Stimulated activated naive CD8-positive, alpha-beta T cell treated with anti-CD3 and anti-CD28 coated beads, Interleukin-15, amount 100 ng/mL, for 72 hours (primary cell): Measurements from ENCODE around the gene CCDC74A.
"Not testable (repeated sequence)": the region's sequence is repeated elsewhere in the genome, so short reads cannot be mapped to it uniquely, and the experiment has no call there.

Experiments used
- ATAC-seq: fragments of 150-1000 bp; cut with Tn5 transposase; 2 replicates; pipeline ENCODE4 v1.10.0; 2021; ENCODE audit warnings: mild to moderate bottlenecking, moderate library complexity
- DNase-seq, 2 donors: peaks; one replicate each; pipeline ENCODE4 v3.0.0; 2021 to 2022
- H3K27ac Mint-ChIP-seq, 2 donors: one replicate each; pipeline ENCODE4 v1.8.0; 2022; ENCODE audit warnings: mild to moderate bottlenecking in 2 of 2, mixed read lengths in 2 of 2, moderate library complexity in 2 of 2
- H3K27me3 Mint-ChIP-seq: one replicate; pipeline ENCODE4 v1.8.0; 2022; ENCODE audit warnings: mixed read lengths
- H3K4me1 Mint-ChIP-seq: one replicate; pipeline ENCODE4 v1.8.0; 2022; ENCODE audit warnings: mild to moderate bottlenecking, mixed read lengths
- H3K4me3 Mint-ChIP-seq, 2 donors: one replicate each; pipeline ENCODE4 v1.8.0; 2022; ENCODE audit warnings: mild to moderate bottlenecking in 2 of 2, mixed read lengths in 2 of 2, moderate library complexity in 1 of 2
- H3K9me3 Mint-ChIP-seq, 2 donors: one replicate each; pipeline ENCODE4 v1.8.0; 2022; ENCODE audit warnings: mixed read lengths in 2 of 2

Gene CCDC74A

GRCh38 chr2:131517106-131517831 is 10.4 kb upstream of the CCDC74A start:
- H3K4me3 Mint-ChIP-seq = no peak overlapping the region
- H3K27me3 Mint-ChIP-seq = no peaks in the 10 kb centered on the region
- DNase-seq (no peak), ATAC-seq (no peak)
- peaks cover 22% of the 10 kb centered on the region for H3K4me1 Mint-ChIP-seq
- no peaks in the 10 kb centered on the region for H3K9me3 Mint-ChIP-seq
- H3K27ac Mint-ChIP-seq = peak overlapping the region in 1 of 2 donors; percentile 20

- not testable (repeated sequence) for H3K27me3 Mint-ChIP-seq, ATAC-seq, H3K4me3 Mint-ChIP-seq, H3K9me3 Mint-ChIP-seq, H3K27ac Mint-ChIP-seq, DNase-seq
- peaks cover 17% of the 10 kb centered on the region for H3K4me1 Mint-ChIP-seq
These were observed 9.8 kb upstream of the CCDC74A start for GRCh38 chr2:131517856-131518255.

- H3K9me3 Mint-ChIP-seq, ATAC-seq, DNase-seq, H3K27me3 Mint-ChIP-seq, H3K4me3 Mint-ChIP-seq, H3K27ac Mint-ChIP-seq: not testable (repeated sequence)
- peaks cover 15% of the 10 kb centered on the region for H3K4me1 Mint-ChIP-seq
These were observed 9.2 kb upstream of the CCDC74A start for GRCh38 chr2:131518531-131518930.

GRCh38 chr2:131519466-131519865 is 8.2 kb upstream of the CCDC74A start:
- no peak for ATAC-seq
- Mint-ChIP-seq H3K4me3 (no peak overlapping the region), H3K9me3 (no peaks in the 10 kb centered on the region), H3K27me3 (no peaks in the 10 kb centered on the region), H3K27ac (peak overlapping the region in 1 of 2 donors; percentile 48), H3K4me1 (peaks cover 8% of the 10 kb centered on the region)
- no peak for DNase-seq

- H3K4me3 Mint-ChIP-seq, H3K27me3 Mint-ChIP-seq, H3K4me1 Mint-ChIP-seq, H3K9me3 Mint-ChIP-seq, ATAC-seq, DNase-seq, H3K27ac Mint-ChIP-seq: not testable (repeated sequence)
These were observed 7.7 kb upstream of the CCDC74A start for GRCh38 chr2:131519871-131520470.

GRCh38 chr2:131520526-131520925 is 7.2 kb upstream of the CCDC74A start:
- no peak for DNase-seq
- no peak for ATAC-seq
- Mint-ChIP-seq H3K4me3 (no peak overlapping the region), H3K9me3 (no peaks in the 10 kb centered on the region), H3K4me1 (no peaks in the 10 kb centered on the region), H3K27ac (no peak overlapping the region), H3K27me3 (no peaks in the 10 kb centered on the region)

GRCh38 chr2:131521524-131521923 is 6.2 kb upstream of the CCDC74A start:
- DNase-seq, H3K4me1 Mint-ChIP-seq, H3K9me3 Mint-ChIP-seq, H3K27ac Mint-ChIP-seq, H3K27me3 Mint-ChIP-seq, ATAC-seq: not testable (repeated sequence)
- H3K4me3 Mint-ChIP-seq = peak overlapping the region in 1 of 2 donors; percentile 47

GRCh38 chr2:131521961-131522781 is 5.5 kb upstream of the CCDC74A start:
- H3K27me3 Mint-ChIP-seq = no peaks in the 10 kb centered on the region
- no peak overlapping the region for H3K27ac Mint-ChIP-seq
- H3K4me3 Mint-ChIP-seq = peak overlapping the region in 1 of 2 donors; percentile 47
- DNase-seq = no peak
- no peaks in the 10 kb centered on the region for H3K9me3 Mint-ChIP-seq
- no peak for ATAC-seq
- H3K4me1 Mint-ChIP-seq = peaks cover 3% of the 10 kb centered on the region

- not testable (repeated sequence) for H3K27me3 Mint-ChIP-seq, ATAC-seq, H3K4me3 Mint-ChIP-seq, H3K9me3 Mint-ChIP-seq, H3K27ac Mint-ChIP-seq
- peaks cover 29% of the 10 kb centered on the region for H3K4me1 Mint-ChIP-seq
- peak in 1 of 2 donors; percentile 0 for DNase-seq
These were observed 2.4 kb upstream of the CCDC74A start for GRCh38 chr2:131525256-131525655.

- DNase-seq = peak in 1 of 2 donors; percentile 16
- ATAC-seq = peak; percentile 44
- H3K9me3 Mint-ChIP-seq, H3K27me3 Mint-ChIP-seq, H3K27ac Mint-ChIP-seq: not testable (repeated sequence)
- peaks cover 29% of the 10 kb centered on the region for H3K4me1 Mint-ChIP-seq
- peak overlapping the region; percentile 57 to 83 for H3K4me3 Mint-ChIP-seq
These were observed 1.5 kb downstream of the CCDC74A start for GRCh38 chr2:131528981-131529863.

- Mint-ChIP-seq H3K4me1 (peaks cover 29% of the 10 kb centered on the region), H3K4me3 (peak overlapping the region in 1 of 2 donors; percentile 24)
- not testable (repeated sequence) for H3K27me3 Mint-ChIP-seq, ATAC-seq, H3K9me3 Mint-ChIP-seq, H3K27ac Mint-ChIP-seq, DNase-seq
These were observed 2.3 kb downstream of the CCDC74A start for GRCh38 chr2:131529864-131530445.

GRCh38 chr2:131530626-131531344 is 3.1 kb downstream of the CCDC74A start:
- DNase-seq, H3K27me3 Mint-ChIP-seq, H3K4me3 Mint-ChIP-seq, ATAC-seq, H3K9me3 Mint-ChIP-seq, H3K27ac Mint-ChIP-seq: not testable (repeated sequence)
- peaks cover 29% of the 10 kb centered on the region for H3K4me1 Mint-ChIP-seq

GRCh38 chr2:131531547-131532185 is 4.0 kb downstream of the CCDC74A start:
- not testable (repeated sequence) for H3K27me3 Mint-ChIP-seq, H3K4me3 Mint-ChIP-seq, ATAC-seq, H3K27ac Mint-ChIP-seq, H3K9me3 Mint-ChIP-seq, DNase-seq
- peaks cover 29% of the 10 kb centered on the region for H3K4me1 Mint-ChIP-seq
